Activated T-cell treated with anti-CD3 and anti-CD28 coated beads, Interleukin-2, amount 50 U/mL, for 48 hours (primary cell): ENCODE results near the gene HSF4.

Experiments used
- DNase-seq, 2 experiments: peaks; one replicate each; pipeline ENCODE4 v3.0.0-alpha.2; 2020

Gene HSF4

DNA sequence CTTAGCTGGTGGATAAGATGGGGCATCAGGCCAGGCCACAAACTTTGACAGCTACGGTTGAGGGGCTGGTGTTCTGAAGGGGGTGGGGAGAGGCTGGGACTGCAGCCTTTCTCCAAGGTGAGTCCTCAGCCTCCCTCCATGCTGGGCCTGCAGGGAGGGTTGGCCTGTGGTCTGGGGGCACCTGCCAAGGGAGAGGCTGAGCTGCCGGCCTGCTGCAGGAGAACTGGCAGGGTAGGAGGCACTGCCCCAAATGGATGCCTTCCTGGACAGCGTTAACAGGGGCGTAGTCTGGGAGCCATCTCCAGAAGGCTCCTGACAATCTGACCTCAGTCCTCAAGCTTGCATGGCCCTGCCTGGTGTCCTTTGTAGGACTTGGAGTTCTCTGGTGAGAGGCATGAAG is 39.5 kb downstream of the HSF4 start:
- no peak for DNase-seq

- DNase-seq: no peak
These were observed 41.7 kb downstream of the HSF4 start for GRCh38 chr16:67206129-67206837.

DNA sequence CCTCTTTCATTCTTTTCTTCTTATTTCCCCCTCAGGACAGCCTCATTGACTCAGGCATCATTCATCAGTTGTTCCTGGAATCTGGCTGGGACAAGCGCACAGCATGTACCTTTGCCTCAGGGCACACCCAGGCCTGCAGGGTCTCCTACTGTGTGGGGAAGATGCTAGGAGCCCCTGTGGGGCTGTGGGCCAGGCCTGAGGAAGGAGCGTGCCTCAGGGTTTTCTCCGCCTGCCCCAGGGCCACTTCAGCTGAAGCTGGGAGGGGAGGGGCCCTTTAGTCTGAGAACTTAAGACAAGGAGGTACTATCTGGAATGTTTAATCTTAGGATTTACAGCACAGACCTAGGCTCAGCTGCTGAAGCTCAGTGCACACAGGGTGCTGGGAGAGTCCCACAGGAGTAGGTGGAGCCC is 42.3 kb downstream of the HSF4 start:
- DNase-seq: no peak

DNA sequence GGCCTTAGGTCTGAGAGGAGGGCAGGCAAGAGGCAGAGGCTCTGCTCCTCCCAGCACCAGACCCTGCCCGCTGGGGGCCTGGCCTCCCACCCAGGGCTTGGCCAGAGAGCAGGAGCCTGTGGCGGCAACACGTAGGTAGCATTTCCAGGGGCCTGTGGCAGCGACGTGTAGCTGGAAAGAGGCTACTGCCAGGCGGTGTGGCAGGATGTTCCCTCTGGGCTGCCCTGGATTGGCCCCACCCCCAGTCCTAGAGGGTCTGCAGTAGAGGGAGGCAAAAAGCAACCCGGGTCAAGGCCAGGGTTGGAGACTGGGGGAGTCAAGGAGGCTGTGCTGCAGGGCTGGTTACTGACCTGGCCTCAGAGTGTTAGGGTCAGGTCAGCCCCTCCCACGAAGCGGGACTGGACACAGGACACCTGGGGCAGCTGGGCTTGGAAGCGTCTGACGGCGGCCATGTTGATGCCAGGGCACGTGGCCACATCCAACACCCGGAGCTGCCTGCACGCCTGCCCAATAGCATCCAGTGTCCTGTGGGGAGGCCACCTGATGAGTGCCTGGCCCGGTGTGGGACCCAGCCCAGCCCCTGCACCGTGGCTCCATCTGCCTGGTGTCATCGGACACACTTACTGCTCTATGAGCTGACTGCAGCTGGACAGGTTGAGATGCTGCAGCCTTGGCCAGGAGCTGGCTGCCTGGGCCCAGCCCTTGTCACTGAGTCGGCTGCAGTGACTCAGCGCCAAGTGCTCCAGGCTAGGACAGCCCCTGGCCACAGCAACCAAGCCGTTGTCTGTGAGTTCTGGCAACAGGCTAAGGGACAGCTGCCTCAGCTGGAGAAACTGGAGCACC is 42.9 kb downstream of the HSF4 start:
- no peak for DNase-seq

GRCh38 chr16:67208154-67208896 is 43.8 kb downstream of the HSF4 start:
- DNase-seq: no peak

GRCh38 chr16:67209565-67209964 is 45.0 kb downstream of the HSF4 start:
- DNase-seq: no peak

DNA sequence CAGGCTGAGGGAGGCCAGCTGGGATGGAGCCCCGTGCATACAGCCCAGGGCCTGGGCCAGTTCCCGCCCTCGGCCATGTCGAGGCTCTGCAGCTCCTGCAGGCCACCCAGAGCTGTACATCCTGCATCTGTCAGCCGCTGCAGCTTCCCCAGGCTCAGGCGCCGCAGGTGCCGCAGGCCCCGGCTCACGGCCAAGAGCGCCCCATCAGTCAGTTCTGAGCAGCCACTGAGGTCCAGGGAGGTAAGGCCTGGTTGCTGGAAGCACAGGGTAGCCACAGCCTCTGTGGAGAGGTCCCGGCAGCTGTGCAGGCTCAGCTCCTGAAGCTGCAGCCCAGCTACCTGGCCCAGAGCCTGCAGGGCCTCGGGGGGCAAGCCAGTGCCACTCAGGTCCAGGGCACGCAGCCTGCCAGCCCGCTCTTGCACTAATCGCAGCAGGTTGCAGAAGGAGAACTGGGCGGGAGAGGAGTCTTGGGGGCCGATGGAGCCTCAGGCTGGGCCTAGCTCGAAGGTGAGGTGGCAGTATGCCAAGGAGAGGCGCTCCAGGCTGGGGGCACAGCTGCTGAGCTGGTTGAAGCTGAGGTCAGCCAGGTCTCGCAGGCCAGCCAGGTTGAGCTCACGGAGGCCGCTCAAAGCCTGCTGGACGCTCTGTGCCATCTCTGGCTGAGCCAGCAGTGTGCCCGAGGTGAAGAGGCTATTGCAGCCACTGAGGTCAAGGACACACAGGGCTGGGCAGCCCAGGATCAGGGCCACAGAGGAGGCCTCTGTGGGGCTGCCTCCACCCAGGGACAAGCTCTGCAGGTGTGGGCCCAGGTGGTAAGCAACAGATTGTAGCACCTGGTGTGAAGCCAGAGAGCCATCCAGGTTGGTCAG is 45.8 kb downstream of the HSF4 start:
- no peak for DNase-seq

GRCh38 chr16:67211674-67212073 is 47.1 kb downstream of the HSF4 start:
- no peak for DNase-seq

DNA sequence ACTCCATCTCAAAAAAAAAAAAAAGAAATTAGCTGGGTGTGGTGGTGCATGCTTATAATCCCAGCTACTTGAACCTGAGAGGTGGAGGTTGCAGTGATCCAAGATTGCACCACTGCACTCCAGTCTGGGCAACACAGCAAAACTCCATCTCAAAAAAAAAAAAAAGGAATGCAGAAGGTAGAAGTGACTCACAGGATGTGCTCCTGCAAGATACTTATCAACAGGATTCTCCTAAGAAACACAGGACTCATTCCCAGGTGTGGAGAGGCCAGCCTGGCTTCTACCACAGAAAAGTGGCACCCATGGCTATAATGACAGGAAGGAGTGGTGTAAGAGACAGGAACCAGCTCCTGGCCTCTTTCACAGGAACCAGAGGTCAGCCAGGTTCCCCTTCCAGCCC is 48.2 kb downstream of the HSF4 start:
- no peak for DNase-seq

GRCh38 chr16:67213197-67214019 is 48.9 kb downstream of the HSF4 start:
- DNase-seq: no peak

DNA sequence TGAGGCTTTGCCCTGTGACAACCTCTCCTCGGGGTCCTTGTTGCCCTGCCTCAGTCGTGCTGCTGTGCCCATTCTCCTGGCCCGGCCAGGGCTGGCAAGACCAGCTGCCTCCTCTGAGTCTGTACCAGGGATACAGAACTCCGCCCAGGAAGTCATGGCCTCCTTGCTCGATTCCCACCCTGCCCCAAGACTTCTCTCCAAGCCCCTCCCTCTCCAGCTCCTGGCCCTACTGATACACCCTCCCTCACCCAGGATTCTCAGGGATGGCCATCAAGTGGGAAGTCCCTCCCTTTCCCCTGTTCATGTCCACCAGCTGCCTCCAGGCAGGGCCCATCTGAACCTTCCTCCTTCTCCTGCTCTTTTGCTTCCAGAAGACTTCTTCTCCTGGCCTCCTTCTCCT is 51.2 kb downstream of the HSF4 start:
- no peak for DNase-seq

DNA sequence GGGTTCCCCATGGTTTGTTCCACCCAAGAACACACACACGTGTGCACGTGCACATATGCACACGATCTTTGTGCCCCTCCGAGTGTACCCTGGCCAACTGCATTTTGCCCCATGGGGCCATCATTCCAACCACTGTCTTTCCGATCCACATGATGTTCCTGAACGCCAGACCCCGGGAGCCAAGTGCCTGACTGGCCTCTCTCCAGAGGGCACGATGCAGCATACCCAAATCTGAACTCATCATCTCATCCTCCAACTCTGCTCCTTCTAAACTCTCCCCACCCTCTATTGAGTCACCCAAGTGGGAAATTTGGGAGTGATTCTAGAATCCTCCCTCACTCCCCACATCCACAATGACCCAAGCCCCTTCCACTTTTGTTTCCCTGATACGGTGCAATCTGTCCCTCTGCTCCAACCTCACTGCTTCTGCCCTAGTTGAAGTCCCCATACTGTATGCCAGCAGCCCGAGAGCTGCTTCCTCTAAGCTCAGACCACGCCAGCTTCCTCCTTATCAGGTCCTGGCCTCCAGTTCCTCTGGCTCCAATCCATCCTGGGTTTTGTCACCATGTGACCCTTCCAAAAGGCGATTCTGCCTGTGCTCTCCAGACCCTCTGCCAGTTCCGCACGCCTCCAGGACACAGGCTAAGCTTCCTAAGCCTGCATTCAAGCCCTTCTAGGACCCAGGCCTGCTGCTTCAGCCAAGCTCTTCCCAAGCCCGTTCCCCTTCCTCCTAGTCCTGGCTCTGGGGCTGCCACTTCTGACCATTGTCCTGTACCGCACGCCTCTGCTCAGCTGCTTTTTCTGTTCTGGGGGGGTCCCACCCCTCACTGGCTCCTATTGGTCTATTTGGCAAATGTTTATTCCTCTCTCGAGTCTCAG is 52.3 kb downstream of the HSF4 start:
- DNase-seq: no peak
